GM12872 (cell line): ENCODE measurements around the gene PRDM15.

Experiments used
- TF ChIP-seq, protein P1 (sequence below): IDR thresholded peaks from 3 replicates; pipeline ENCODE4 v1.5.1; 2011; ENCODE audit warnings: low read depth, mild to moderate bottlenecking, low read length, moderate library complexity; ENCODE audit not compliant: insufficient read depth

Gene PRDM15

DNA sequence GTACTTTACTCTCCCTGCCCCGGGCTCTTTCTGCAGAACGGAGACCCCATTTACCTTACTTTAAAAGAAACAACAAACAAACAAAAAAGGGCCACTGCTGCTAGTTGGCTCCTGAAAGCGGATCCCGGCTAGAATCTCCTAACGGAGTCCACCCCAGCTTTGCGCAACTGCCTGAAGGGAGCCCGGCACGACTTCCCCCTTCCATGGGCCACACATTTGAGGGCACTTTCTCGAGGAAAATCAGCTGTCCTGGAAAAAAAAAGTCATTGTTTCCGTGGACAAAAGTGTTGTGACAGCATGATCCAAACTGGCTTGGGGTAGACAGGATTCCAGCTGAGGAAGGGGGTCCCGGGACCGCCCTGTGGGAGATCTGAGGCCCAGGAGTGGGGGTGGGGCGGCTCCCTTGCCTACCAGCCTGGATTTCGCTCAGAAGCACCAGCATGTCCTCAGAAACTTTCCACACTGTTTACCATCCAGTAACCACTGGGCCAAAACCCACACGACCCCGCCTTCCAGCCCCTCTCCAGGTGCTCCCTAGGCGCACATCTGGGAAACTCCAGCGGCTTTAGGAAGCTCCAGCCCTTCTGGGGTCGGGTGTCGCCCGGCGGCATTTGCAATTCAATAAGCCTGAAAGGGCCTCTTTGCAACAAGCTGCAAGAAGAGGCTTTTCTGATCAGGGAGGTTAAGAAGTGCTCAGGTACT is 117.1 kb downstream of the PRDM15 start:
- TF ChIP-seq, protein P1, sequence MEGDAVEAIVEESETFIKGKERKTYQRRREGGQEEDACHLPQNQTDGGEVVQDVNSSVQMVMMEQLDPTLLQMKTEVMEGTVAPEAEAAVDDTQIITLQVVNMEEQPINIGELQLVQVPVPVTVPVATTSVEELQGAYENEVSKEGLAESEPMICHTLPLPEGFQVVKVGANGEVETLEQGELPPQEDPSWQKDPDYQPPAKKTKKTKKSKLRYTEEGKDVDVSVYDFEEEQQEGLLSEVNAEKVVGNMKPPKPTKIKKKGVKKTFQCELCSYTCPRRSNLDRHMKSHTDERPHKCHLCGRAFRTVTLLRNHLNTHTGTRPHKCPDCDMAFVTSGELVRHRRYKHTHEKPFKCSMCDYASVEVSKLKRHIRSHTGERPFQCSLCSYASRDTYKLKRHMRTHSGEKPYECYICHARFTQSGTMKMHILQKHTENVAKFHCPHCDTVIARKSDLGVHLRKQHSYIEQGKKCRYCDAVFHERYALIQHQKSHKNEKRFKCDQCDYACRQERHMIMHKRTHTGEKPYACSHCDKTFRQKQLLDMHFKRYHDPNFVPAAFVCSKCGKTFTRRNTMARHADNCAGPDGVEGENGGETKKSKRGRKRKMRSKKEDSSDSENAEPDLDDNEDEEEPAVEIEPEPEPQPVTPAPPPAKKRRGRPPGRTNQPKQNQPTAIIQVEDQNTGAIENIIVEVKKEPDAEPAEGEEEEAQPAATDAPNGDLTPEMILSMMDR: no peak

DNA sequence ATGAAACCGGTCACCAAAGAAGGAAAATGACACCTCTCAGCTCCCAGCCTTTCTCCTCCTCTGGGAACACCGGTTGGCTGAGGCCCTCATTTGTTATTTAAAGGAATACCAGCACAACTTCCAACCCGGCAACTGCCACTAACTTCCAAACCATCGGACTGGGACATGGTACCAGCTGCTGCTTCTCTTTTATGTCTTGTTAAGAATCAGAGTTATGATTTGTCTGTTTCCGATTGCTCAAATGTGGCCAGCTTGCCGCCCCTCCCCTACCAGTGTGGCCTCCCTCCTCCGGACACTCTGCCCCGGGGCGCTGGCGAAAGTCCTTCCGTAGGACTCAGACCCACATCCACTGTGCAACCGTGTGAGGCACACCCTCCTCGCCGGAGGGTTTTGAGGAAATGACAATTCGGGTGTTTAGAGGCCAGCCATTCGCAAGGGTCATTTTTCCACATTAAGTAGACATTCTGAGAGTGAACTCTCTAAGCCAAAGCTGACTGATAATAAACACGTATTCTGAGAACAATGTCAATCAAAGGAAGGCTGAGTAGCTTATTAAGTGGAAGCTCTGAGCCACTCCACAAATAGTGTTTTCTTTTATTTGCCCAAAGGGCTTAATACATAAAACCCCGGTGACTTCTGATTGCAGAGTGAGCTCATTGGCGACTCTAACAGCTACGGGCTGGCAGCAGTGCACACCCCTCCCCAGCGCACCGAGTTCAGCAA is 117.8 kb downstream of the PRDM15 start:
- TF ChIP-seq, protein P1: no peak

DNA sequence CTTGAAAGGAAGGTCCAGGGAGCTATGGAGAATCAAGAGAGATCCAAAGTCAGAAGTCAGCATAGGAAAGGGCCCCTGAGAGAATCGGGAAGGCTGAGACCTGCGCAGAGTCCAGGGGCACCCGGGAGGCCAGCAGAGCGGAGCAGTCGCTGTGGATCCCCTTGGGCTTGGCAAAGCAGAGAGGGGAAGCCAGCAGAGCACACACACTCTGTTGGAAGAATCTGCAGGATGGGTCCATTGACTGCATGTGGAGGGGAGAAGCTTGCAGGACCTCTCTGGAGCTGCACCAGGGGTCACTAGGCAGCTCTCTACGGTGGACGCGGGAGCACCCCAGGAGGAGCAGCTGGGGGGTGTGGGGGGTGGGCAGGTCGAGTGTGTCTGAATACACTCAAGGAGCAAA is 118.7 kb downstream of the PRDM15 start:
- TF ChIP-seq, protein P1: no peak

DNA sequence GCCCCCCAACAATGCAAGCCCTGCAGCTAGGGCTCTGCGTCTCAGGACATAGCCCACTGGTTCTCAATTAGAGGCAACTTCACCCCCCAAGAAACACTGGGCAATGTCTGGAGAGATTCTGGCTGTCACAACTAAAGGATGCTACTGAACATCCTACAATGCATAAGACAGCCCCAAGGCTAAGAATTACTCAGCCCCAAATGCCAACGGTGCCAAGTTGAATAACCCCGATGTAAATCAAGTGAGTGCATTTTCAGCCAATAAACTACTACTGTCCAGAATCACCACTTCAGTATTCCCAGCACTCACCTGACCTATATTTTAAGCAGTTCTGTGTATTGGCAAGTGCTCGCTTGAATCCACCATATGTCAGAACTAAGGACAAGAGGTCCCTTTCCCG is 119.2 kb downstream of the PRDM15 start:
- TF ChIP-seq, protein P1: no peak

DNA sequence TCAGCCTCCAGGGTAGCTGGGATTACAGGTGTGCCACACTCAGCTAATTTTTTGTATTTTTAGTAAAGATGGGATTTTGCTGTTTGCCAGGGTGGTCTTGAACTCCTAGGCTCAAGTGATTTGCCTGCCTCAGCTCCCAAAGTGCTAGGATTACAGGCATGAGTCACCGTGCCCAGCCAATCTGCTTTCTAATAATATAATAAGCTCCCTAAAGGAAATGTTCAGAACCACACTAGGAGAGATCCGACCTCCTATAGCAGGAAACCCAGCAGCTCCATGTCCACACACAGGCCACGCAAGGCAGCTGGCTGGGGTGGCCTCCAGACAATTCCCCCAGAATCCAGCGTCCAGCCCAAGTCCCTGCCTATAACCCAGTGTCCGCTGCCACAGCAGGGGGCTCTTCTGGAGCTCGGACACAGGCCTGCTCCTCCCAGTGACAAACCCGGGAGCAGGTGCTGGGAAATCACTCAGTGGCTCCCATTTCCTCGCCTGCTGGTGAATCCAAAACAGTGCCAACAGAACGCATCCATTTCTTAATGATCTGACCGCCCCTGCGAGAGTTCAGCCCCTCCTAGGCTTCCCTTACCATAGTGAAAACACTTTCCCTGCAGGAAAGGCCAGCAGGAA is 119.8 kb downstream of the PRDM15 start:
- TF ChIP-seq, protein P1: no peak

DNA sequence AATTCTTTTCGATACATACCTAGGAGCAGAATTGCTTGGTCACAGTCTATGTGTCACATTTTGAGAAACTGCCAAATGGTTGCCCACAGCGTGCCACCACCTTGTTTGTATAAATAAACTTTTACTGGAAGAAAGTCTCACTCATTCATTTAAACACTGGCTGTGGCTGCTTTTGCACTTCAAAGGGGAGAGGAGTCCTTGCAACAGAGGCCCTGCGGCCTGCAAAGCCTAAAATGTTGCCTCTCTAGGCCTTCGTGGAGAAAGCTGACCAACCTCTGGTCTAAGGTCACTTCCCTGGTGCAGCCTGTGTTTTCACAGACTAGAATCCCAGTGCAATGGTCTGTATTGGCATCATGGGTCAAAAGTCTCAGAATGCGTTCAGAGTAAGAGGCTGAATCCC is 120.6 kb downstream of the PRDM15 start:
- TF ChIP-seq, protein P1: no peak

DNA sequence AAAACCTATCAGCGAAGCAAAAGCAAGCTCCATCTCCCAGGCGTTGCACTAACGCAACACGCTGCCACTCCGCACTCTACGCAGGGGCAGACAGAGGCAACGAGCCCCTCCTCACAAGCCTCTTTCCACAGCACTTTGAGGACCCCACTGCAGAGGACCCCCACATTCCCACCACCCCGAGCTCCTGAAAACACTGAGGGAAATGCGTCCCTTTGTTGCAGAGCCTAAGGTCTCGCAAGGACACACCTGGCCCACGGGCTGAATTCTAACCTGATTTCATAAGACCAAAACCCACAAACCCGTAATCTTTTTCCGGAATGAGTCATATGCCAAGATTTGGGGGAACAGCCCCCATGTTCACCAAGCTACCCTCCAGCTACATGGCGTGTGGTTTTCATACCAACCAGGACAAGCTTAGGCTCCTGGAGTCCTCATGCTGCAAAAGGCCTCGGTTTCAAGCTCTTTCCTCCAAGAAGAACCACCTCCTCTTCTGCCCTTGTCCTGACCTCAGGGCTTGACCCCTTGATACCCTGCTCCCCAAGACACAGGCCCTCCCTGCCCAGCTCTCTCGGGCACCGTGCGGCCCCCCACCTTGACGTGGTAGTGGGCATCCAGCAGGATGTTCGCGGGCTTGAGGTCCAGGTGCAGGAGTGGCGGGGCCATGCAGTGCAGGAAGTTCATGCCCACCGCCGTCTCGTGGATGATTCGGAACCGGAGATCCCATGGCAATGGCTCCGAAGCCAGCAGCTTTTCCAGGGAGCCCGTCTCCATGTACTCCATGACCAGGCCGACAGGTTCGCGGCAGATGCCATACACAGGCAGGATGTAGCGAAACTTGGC is 123.0 kb downstream of the PRDM15 start:
- TF ChIP-seq, protein P1: no peak
